Muscle layer of duodenum (tissue), 2 donors: Measurements from ENCODE around the gene EXOC6.

Experiments used
- H3K27ac ChIP-seq: one replicate; pipeline ENCODE4 v1.7.0; 2013; ENCODE audit warnings: mild to moderate bottlenecking, low read length
- H3K27me3 ChIP-seq: one replicate; pipeline ENCODE4 v1.7.0; 2013; ENCODE audit warnings: low read depth, mild to moderate bottlenecking, control low read depth, low read length
- H3K36me3 ChIP-seq, 2 donors: one replicate each; pipeline ENCODE4 v1.7.0; 2013; ENCODE audit warnings: low read length in 2 of 2, control low read depth in 1 of 2, mild to moderate bottlenecking in 1 of 2; ENCODE audit not compliant: insufficient read depth in 2 of 2, control insufficient read depth in 1 of 2
- H3K4me1 ChIP-seq, 2 donors: one replicate each; pipeline ENCODE4 v1.7.0; 2013; ENCODE audit warnings: low read length in 2 of 2, mild to moderate bottlenecking in 2 of 2, control low read depth in 1 of 2, moderate library complexity in 1 of 2; ENCODE audit not compliant: insufficient read depth in 2 of 2, control insufficient read depth in 1 of 2
- H3K4me3 ChIP-seq, 2 donors: one replicate each; pipeline ENCODE4 v1.7.0; 2013; ENCODE audit warnings: low read length in 2 of 2, low read depth in 1 of 2, mild to moderate bottlenecking in 1 of 2
- H3K9me3 ChIP-seq, 2 donors: one replicate each; pipeline ENCODE4 v1.7.0; 2013; ENCODE audit warnings: low read length in 2 of 2, control low read depth in 1 of 2, mild to moderate bottlenecking in 1 of 2; ENCODE audit not compliant: control insufficient read depth in 1 of 2
- donor health status: healthy.

EXOC6 gene

DNA sequence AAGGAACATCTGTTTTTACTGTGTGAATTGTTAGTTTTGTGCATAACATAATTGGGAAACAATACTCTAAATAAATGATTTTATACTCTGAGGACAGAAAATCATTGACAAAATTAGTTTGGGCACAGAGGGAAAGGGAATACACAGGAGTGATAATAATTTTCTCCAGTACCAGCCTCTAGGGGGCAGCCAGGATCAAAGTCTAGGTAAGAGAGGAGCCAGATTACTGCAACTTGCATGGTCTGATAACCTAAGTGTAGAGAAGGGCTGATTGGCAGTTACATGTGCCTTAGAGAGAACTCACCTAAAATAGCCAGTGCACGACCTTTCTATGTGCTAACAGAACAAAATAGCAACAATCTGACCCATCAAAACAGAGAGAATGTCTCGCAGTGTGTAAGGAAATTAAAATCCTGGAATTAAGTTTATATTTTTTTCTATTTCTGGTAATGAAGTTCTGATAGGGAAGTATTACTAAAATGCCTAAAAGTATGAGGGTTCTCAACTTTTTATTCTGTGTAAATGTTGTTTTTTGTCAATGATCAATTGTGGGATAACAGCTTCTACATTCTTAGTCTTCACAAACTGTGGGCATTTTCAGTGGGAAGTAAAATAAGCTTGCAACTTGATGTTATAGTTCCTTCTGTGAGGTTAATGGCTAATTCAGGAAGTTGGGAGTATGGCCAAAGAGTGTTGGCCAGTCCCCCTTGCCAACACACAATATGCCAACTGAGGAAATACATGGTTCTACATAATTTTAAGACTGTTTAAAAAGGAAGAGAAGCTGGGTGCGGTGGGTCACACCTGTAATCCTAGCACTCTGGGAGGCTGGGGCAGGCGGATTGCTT lies 66.4 kb downstream of the EXOC6 start:
- no peak overlapping the region for H3K4me3 ChIP-seq
- peaks cover 0 to 13% of the 10 kb centered on the region in 2 donors for H3K36me3 ChIP-seq
- H3K9me3 ChIP-seq = no peaks in the 10 kb centered on the region
- no peaks in the 10 kb centered on the region for H3K4me1 ChIP-seq
- no peak overlapping the region for H3K27ac ChIP-seq
- no peaks in the 10 kb centered on the region for H3K27me3 ChIP-seq

DNA sequence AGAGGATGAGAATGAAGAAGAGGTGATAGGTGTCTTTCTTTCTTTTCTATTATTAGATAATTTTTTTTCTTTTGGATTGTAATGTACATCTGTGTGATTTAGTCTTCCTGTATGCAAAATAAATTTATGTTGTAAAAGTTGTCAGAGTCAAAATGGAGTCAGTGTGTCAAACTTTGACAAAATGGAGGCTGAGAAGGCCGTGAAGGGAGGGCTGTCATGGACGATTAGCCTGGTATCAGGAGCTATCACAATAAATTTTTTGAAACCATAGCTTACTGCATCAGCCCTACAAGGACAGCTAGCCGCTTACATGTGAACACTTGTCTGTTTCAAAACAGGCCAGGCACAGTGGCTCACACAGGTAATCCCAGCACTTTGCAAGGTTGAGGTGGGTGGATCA lies 67.6 kb downstream of the EXOC6 start:
- no peaks in the 10 kb centered on the region for H3K4me1 ChIP-seq
- peaks cover 0 to 18% of the 10 kb centered on the region in 2 donors for H3K36me3 ChIP-seq
- H3K27ac ChIP-seq = no peak overlapping the region
- H3K9me3 ChIP-seq = no peaks in the 10 kb centered on the region
- no peaks in the 10 kb centered on the region for H3K27me3 ChIP-seq
- no peak overlapping the region for H3K4me3 ChIP-seq

DNA sequence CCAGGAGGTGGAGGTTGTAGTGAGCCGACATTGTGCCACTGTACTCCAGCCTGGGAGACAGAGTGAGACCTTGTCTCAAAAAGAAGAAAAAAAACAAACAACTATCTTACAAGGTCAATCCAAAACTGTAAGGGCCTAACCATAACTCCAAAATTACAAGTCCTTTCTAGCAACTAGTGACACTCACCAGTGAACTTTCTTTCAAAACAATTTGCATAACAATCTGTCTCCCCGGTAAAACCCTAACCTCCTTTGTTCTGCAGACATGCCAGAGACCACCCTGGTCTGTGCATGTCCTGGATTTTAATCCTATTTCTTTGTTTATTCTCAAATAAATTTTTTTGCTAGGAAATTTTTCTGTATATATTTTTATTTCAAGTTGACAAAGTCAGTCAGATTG lies 68.1 kb downstream of the EXOC6 start:
- no peak overlapping the region for H3K4me3 ChIP-seq
- peaks cover 0 to 18% of the 10 kb centered on the region in 2 donors for H3K36me3 ChIP-seq
- H3K27me3 ChIP-seq = no peaks in the 10 kb centered on the region
- H3K4me1 ChIP-seq = no peaks in the 10 kb centered on the region
- H3K9me3 ChIP-seq = no peaks in the 10 kb centered on the region
- H3K27ac ChIP-seq = no peak overlapping the region

DNA sequence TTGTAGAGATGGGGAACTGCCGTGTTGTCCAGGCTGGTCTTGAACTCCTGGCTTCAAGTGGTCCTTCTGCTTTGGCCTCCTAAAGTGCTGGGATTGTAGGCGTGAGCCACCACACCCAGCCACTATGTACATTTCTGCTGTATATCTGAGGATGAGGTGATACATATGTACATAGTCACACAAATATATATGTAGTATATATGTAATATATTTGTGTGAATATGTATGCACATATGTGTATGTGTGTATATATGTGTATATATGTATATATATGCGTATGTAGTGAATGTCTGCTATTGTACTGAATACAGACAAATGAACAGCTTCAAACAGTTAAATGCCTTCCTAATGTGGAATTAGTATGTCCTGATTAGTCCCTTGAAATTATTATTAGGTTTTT lies 70.3 kb downstream of the EXOC6 start:
- Histone ChIP-seq H3K27ac (no peak overlapping the region), H3K36me3 (peaks cover 0 to 18% of the 10 kb centered on the region in 2 donors), H3K4me3 (no peak overlapping the region), H3K27me3 (no peaks in the 10 kb centered on the region), H3K9me3 (no peaks in the 10 kb centered on the region), H3K4me1 (no peaks in the 10 kb centered on the region)

- H3K27me3 ChIP-seq = no peaks in the 10 kb centered on the region
- H3K4me1 ChIP-seq = no peaks in the 10 kb centered on the region
- peaks cover 0 to 18% of the 10 kb centered on the region in 2 donors for H3K36me3 ChIP-seq
- no peak overlapping the region for H3K4me3 ChIP-seq
- no peak overlapping the region for H3K27ac ChIP-seq
- H3K9me3 ChIP-seq = no peaks in the 10 kb centered on the region
Measured at GRCh38 chr10:92920866-92921265, 72.5 kb downstream of the EXOC6 start.

DNA sequence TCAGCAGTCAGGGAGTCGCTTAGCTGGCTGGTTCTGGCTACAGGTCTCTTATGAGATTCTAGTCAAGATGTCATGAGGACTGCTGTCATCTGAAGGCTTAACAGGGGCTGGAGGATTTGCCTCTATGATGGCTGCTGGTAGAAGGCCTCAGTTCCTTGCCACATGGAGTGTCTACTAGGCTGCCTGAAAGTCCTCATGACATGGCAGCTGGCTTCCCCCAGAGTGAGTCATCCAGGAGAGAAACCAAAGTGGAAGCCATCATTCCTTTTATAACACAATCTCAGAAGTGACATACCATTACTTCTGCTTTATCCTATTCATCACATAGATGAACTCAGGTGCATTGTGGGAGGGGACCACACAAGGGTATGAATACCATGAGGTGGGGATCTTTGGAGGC lies 75.1 kb downstream of the EXOC6 start:
- Histone ChIP-seq H3K27ac (no peak overlapping the region), H3K4me3 (no peak overlapping the region), H3K9me3 (no peaks in the 10 kb centered on the region), H3K4me1 (no peaks in the 10 kb centered on the region), H3K36me3 (peaks cover 0 to 21% of the 10 kb centered on the region in 2 donors), H3K27me3 (no peaks in the 10 kb centered on the region)

GRCh38 chr10:92929896-92930295 lies 81.6 kb downstream of the EXOC6 start:
- no peak overlapping the region for H3K4me3 ChIP-seq

DNA sequence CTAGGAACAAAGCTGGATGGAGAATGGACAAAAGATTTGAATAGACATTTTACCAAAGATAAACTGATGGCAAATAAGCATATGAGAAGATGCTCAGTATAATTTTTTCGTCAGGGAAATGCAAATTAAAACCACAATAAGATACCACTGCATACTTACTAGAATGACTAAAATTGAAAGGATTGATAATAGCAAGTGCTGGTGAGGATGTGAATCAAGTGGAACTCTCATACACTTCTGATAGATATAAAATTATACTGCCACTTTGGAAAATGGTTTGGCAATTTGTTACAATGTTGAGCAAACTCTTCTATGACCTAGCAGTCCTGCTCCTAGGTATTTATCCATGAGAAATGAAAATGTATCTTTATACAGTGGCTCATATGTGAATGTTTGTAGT lies 83.3 kb downstream of the EXOC6 start:
- no peaks in the 10 kb centered on the region for H3K9me3 ChIP-seq
- no peak overlapping the region for H3K4me3 ChIP-seq
- H3K36me3 ChIP-seq = peaks cover 0 to 24% of the 10 kb centered on the region in 2 donors
- no peaks in the 10 kb centered on the region for H3K4me1 ChIP-seq
- H3K27me3 ChIP-seq = no peaks in the 10 kb centered on the region
- H3K27ac ChIP-seq = no peak overlapping the region

More at GRCh38 chr10:92929896-92930295, 81.6 kb downstream of the EXOC6 start:
- no peak overlapping the region for H3K27ac ChIP-seq
- no peaks in the 10 kb centered on the region for H3K9me3 ChIP-seq
- H3K36me3 ChIP-seq = peaks cover 0 to 24% of the 10 kb centered on the region in 2 donors
- H3K4me1 ChIP-seq = no peaks in the 10 kb centered on the region
- H3K27me3 ChIP-seq = no peaks in the 10 kb centered on the region

- Histone ChIP-seq H3K4me3 (no peak overlapping the region), H3K27me3 (no peaks in the 10 kb centered on the region), H3K27ac (no peak overlapping the region), H3K36me3 (peaks cover 0 to 4% of the 10 kb centered on the region in 2 donors), H3K9me3 (no peaks in the 10 kb centered on the region), H3K4me1 (no peaks in the 10 kb centered on the region)
Measured at GRCh38 chr10:92937876-92938275, 89.6 kb downstream of the EXOC6 start.

GRCh38 chr10:92938841-92939240 lies 90.5 kb downstream of the EXOC6 start:
- Histone ChIP-seq H3K27ac (no peak overlapping the region), H3K27me3 (no peaks in the 10 kb centered on the region), H3K4me1 (no peaks in the 10 kb centered on the region), H3K9me3 (no peaks in the 10 kb centered on the region), H3K4me3 (no peak overlapping the region), H3K36me3 (peaks cover 0 to 11% of the 10 kb centered on the region in 2 donors)

DNA sequence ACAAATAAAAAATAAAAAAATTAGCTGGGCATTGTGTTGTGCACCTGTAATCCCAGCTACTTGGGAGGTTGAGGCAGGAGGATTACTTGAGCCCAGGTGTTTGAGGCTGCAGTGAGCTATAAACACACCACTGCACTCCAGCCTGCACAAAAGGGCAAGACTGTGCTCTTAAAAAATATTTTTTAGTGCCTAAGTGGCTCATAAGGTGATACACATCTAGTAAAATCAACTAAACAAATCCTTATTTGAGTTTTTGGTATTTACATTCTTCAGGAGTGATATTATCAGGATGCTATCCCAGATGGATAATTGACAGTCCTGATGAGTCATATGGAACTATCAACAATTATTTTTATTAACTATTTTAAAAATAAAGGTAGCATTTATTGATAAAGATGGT lies 93.9 kb downstream of the EXOC6 start:
- Histone ChIP-seq H3K27me3 (no peaks in the 10 kb centered on the region), H3K9me3 (no peaks in the 10 kb centered on the region)

DNA sequence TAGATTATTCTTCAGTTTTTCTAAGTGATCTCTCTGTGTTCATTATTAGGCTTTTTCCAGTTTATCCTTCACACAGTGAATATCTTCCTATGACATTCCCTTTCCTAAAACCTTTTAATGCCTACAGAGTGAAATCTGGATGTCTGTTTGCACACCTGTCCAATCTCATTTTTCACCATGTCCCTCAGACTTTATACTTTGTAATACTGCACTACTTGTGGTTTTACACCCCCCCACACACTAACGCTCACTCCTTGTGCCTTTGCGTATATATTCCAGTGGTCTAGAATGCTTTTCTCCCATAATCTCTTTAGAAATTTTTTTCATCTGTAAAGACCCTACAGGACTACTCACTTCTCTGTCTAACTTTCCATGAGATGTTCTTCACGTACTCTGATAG lies 98.2 kb downstream of the EXOC6 start:
- H3K4me3 ChIP-seq = no peak overlapping the region
- peaks cover 3 to 20% of the 10 kb centered on the region in 2 donors for H3K36me3 ChIP-seq
- no peaks in the 10 kb centered on the region for H3K4me1 ChIP-seq
- no peak overlapping the region for H3K27ac ChIP-seq
- no peaks in the 10 kb centered on the region for H3K9me3 ChIP-seq
- no peaks in the 10 kb centered on the region for H3K27me3 ChIP-seq

More for the DNA sequence above, 93.9 kb downstream of the EXOC6 start:
- no peak overlapping the region for H3K27ac ChIP-seq
- peaks cover 0 to 20% of the 10 kb centered on the region in 2 donors for H3K36me3 ChIP-seq
- H3K4me3 ChIP-seq = no peak overlapping the region
- no peaks in the 10 kb centered on the region for H3K4me1 ChIP-seq
